ENCODE data around the gene CCDC177.

CCDC177 gene

GRCh38 chr14:69527635-69528034 is 47.0 kb downstream of the CCDC177 start:
- DNase-seq, result no peak

DNA sequence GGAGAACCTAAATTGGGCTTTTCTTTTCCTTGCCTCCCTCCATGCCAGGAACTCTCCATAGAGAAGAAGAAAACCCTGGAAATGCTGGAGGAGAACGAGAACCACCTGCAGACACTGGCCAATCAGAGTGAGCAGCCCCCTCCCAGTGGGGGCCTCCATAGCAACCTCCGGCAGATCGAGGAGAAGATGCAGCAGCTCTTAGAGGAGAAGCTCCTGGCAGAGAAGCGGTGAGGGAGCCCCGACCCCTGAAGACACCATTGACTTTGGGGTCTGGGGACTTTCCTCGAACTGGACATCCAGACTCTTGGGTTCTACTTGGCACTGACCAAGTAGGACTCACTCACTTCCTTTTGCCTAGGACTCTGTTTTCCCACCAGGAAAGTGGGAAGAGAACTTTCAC is 48.8 kb downstream of the CCDC177 start:
- DNase-seq, result no peak

DNA sequence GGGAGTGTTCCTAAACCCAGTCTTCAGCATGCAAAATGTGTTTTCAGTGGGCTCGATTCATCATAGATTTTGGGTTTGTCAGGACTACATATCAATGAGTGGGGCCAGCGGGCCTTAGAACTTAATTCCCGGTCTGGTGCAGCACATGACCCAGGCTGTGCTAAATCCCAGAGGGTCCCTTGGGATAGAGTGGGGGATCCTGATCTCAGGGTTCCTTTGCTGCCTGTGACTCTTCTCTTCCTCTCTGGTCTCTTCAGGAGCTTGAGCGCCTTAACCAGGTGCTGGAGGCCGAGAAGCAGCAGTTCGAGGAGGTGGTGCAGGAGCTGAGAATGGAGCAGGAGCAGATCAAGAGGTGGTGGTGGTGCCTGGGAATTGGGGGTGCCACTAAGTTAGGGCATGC is 52.6 kb downstream of the CCDC177 start:
- DNase-seq, result no peak
